ENCODE data around the gene MT1B.
"Not testable (repeated sequence)": the region's sequence is repeated elsewhere in the genome, so short reads cannot be mapped to it uniquely, and the experiment has no call there.

- not testable (repeated sequence) for TF ChIP-seq CTCF, EP300, POLR2A (IDR thresholded peaks at IDR 0.05)
Measured at GRCh38 chr16:56671691-56672090, 20.0 kb downstream of the MT1B start.

All from sigmoid colon (tissue), 4 donors.